ENCODE measurements around the gene KLF9.

Gene KLF9

GRCh38 chr9:70422371-70423043 is 8.1 kb upstream of the KLF9 start:
- in situ Hi-C loops (cut with MboI; ENCODE audit: low sequenced_read_pairs), result loop anchor here (25.0 kb wide), 1 partner anchor 165 kb away; no protein-coding TSS in a partner anchor

DNA sequence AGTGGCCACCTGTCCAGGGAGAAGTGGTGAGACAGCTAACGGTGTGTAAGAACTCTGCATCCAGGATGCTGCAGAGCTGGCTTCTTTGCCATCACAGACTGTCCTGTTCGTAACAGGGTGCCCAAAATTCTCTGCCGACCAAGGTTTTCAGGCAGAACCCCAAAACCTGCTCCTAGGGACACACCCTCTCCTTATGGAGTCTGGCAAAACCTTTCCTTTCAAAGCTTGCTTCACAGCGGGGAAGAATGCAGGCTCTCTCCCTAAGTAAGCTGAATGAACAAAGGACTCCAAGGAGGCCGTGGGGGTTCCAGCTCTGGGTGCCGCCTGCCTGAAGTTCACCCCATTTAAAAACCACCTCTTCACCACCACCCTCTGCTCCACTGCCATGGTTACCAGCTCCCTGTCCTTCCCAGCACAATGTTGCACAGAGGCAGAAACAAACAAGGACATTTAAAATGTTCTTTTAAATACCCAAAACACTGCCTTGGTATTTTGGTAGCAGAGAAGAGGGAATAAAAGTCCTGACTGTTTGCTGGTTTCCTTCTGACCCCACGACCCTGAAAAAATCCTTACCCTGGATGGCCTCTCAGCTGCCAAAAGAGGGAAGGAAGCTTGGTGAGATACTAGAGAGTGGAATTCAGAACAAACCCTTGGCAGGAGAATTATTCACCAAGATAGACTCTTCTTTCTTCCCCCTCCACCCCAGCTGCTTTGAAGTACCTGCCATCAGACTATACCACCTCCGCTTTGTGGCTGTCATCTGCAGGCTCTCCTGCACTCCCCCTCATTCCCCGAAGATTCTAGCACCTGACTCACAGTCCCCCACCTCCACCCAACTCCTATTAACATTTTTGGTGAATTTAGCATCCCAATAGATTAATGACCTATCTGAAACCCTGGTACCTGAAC is 7.1 kb upstream of the KLF9 start:
- in situ Hi-C loops (cut with MboI; ENCODE audit: low sequenced_read_pairs), result loop anchor here (25.0 kb wide), 1 partner anchor 166 kb away; no protein-coding TSS in a partner anchor

DNA sequence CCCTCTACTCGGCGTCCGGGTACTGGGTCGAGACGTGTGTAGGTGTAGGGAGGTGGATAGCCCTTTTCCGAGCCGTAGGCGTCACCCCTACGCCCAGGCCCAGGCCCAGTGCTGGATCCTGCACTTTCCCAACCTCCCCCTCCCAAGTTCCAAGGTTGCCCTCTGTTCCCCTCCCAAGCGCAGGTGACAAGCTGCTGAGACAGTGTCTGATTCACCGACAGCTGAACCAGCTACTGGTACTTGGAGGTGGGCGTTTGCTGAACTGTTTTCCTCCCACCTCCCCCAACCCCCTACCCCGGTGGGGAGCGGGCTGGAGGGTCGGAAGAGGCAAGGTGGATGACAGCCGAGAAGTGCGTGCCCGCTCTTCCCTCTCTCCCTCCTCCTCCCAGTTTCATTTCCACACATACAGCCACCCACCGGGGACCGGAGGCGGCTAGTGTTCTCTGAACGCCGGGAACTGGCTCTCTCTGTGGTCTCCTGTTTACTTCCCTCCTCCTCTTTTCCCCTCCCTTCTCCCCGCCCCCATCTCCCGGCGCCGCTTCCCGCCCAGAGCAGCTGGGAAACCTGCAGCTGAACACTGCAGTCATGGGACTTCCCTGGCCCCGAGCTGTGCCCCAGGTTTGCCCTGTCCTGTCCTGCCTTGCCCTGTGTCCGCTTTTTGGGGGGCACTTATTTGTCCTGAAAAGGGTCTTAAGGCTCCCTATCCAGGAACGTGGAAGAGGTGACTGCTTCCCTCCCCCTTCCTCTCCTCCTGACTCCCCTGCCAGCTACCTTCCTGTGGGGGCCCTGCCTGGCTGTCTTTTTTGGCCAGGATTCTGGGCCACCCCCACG is 6.2 kb upstream of the KLF9 start:
- in situ Hi-C loops (cut with MboI; ENCODE audit: low sequenced_read_pairs), result loop anchor here (25.0 kb wide), 1 partner anchor 167 kb away; no protein-coding TSS in a partner anchor

GRCh38 chr9:70419556-70420440 is 5.3 kb upstream of the KLF9 start:
- in situ Hi-C loops (cut with MboI; ENCODE audit: low sequenced_read_pairs), result loop anchor here (25.0 kb wide), 1 partner anchor 168 kb away; no protein-coding TSS in a partner anchor

GRCh38 chr9:70418822-70419555 is 4.5 kb upstream of the KLF9 start:
- in situ Hi-C loops (cut with MboI; ENCODE audit: low sequenced_read_pairs), result loop anchor here (25.0 kb wide), 1 partner anchor 168 kb away; no protein-coding TSS in a partner anchor

DNA sequence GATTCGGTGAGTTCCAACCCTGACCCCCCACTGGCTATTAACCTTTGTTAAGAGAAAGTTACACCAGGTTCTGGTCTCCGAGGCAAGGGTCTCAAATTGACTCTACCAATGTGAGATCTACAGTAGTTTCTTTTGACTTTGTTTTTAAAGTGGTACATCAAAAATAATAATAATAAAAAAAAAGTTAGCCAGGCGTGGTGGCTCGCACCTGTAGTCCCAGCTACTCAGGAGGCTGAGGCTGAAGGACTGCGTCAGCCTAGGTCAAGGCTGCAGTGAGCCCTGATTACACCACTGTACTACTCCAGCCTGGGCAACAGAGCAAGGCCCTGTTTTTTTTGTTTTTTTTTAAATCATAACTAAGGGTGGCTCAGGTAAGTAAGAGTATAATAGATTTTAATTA is 1.0 kb upstream of the KLF9 start:
- in situ Hi-C loops (cut with MboI; ENCODE audit: low sequenced_read_pairs), result loop anchor here (25.0 kb wide), 1 partner anchor 172 kb away; no protein-coding TSS in a partner anchor

GRCh38 chr9:70415041-70415440 is 584 bp upstream of the KLF9 start:
- in situ Hi-C loops (cut with MboI; ENCODE audit: low sequenced_read_pairs), result loop anchor here (25.0 kb wide), 1 partner anchor 172 kb away; no protein-coding TSS in a partner anchor

- in situ Hi-C loops (cut with MboI; ENCODE audit: low sequenced_read_pairs), result loop anchor here (25.0 kb wide), 1 partner anchor 174 kb away; no protein-coding TSS in a partner anchor
These were observed 1.0 kb downstream of the KLF9 start for GRCh38 chr9:70413464-70413798.

DNA sequence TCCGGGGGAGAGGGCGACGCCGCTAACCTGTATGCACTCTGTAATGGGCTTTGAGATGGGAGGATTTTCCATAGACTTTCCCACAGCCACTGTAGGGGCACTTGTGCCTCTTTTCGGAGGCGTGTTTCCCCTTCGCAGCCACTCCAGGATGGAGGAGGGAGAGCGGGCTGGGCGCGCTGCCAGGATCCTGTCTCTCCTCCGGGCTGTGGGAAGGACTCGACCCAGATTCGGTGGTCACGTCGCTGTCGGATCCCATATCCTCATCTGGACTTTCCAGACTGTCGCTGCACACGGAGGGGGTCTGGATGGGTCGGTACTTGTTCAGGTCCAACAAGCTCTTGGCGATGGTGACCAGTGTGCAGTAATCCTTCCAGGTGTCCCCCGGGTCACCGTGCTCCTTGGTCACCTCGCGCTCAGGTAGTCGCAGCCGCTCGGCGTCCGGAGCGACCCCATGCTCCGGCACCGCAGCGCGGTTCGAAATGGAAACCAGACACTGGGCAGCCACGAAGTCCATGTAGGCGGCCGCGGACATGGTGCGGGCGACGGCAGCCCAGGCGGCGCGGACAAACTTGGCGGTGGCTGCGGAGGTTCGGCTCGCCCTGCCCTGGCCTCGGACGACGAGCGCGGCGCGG is 1.5 kb downstream of the KLF9 start:
- in situ Hi-C loops (cut with MboI; ENCODE audit: low sequenced_read_pairs), result loop anchor here (25.0 kb wide), 1 partner anchor 174 kb away; no protein-coding TSS in a partner anchor

DNA sequence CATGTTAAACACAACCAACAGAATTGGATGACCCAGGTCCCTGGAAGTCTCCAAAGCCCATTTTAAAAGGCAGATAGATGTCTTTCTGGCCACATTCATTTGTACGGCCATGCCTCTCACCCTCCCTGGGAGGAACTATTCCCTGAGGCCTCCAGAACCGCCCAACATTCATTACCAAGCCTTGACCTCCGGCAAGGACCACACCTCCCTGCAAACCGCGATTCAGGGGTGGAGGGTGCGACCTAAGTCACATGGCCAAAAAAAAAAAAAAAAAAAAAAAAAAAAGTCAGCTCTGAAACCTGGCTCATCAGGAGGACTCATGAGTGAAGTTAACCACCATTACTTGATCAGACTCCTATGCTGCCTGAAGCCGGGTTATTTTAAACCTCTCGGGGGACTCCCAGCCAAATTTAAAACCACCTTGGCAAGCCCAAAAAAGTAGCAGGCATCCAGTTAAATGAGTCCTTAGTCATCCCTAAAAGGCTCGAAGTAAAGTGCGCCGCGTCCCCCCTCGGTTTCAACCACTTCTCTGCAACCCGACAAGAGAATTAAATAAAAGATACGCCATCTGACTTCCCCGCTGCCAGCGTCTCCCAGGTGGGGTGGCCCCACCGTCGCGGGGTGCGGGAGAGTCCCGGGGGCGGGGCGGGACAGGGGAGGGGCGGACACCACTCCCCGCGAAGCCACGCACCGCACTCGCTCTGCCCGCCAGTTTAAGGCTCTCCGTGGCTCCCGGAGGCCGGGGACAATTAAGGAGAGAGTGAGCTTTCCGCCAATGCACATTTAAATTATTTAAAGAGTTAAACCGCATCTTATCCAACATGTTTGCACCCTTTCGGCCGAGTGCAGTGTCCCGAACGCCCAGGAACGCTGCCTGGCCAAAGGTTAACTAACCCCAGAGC is 2.3 kb downstream of the KLF9 start:
- in situ Hi-C loops (cut with MboI; ENCODE audit: low sequenced_read_pairs), result loop anchor here (25.0 kb wide), 1 partner anchor 175 kb away; no protein-coding TSS in a partner anchor

GRCh38 chr9:70411121-70411929 is 3.1 kb downstream of the KLF9 start:
- in situ Hi-C loops (cut with MboI; ENCODE audit: low sequenced_read_pairs), result loop anchor here (25.0 kb wide), 1 partner anchor 176 kb away; no protein-coding TSS in a partner anchor

DNA sequence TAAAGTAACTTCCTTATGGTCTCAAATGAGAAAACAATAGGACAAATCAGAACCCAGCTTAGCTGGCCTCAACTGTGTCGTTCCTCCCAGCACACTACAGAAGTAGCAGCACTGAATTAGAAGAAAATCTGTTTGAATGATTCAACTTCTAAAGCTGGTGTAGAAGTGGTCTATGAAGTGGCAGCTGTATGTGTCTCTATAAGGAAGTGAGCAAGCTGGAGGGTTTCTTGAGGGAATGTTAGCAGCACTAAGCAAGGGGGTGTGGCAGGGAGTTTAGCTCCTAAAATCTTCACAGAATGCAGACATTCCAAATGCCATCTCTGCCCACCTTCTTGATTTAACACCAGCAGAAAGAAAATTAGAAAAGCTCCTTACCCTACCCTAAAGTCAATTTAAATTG is 4.1 kb downstream of the KLF9 start:
- in situ Hi-C loops (cut with MboI; ENCODE audit: low sequenced_read_pairs), result loop anchor here (25.0 kb wide), 1 partner anchor 177 kb away; no protein-coding TSS in a partner anchor

GRCh38 chr9:70409800-70410199 is 4.7 kb downstream of the KLF9 start:
- in situ Hi-C loops (cut with MboI; ENCODE audit: low sequenced_read_pairs), result loop anchor here (25.0 kb wide), 1 partner anchor 178 kb away; no protein-coding TSS in a partner anchor

DNA sequence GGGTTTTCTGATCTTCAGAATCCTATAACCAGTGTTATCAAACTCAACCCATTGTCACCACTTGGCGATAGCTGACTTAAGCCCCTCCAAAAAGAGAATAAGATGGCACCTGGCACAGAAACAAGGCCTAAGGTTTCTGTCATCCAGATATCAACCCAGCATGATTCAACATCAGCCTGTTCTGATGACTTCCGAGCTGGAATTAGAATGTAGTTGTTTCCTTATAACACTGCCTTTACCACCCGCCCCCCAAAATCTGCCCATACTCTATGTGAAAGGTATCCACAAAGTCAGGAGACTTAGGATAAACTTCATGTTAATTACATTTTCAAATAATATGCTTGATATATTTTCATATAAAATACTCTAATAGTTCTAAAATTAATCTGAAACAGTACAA is 5.2 kb downstream of the KLF9 start:
- in situ Hi-C loops (cut with MboI; ENCODE audit: low sequenced_read_pairs), result loop anchor here (25.0 kb wide), 1 partner anchor 178 kb away; no protein-coding TSS in a partner anchor

DNA sequence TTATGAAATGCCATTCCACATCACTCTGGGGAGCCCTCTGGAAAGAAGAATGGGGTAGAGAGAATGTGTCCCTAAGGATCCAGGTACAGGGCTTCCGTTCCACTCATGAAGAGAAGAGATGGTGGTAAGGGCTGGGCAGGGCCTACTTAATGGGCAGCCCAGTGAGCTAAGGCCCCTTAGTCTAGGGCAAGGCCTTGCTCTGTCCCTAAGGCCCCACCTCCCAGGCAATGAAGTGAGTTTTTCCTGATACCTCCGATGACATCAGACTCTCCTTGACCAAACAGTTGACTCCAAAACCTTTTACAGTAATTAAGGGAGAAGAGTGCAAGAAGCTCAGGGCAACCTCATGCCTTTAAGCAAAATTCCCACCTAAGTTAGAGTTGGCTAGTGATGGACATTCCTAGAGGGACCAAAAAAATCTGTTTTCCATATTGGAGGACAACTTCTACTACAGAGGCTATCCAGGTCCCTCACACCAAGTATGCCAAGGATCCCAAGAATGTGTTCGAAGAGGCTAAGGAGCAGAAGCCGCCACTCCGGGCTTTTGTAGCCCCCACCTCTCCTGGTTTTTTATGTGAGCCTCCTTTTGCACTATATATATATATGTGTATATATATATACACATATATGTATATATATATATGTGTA is 5.9 kb downstream of the KLF9 start:
- in situ Hi-C loops (cut with MboI; ENCODE audit: low sequenced_read_pairs), result loop anchor here (25.0 kb wide), 1 partner anchor 179 kb away; no protein-coding TSS in a partner anchor

GRCh38 chr9:70407081-70407503 is 7.4 kb downstream of the KLF9 start:
- in situ Hi-C loops (cut with MboI; ENCODE audit: low sequenced_read_pairs), result loop anchor here (25.0 kb wide), 1 partner anchor 180 kb away; no protein-coding TSS in a partner anchor
